MCF 10A (cell line): ENCODE results near the gene AGAP1. TPM values are rescaled to one million over a fixed set of nuclear protein-coding genes. Genes with fewer than 3 reads are reported as not detected.

Experiments used
- BruUV-seq: library from RNA; stranded (reverse); fragments of 400-500 nt; replicated peaks from 2 replicates; lab custom pipeline; 2021; lab: Mats Ljungman, UMichigan
- CTCF ChIA-PET: fragments of 300-600 bp; sonication (Branson Sonifier 250); formaldehyde crosslinking; extraction: SDS; loops from one replicate; lab custom pipeline; 2021; ENCODE audit warnings: antibody characterized with exemption, inconsistent platforms; lab: Yijun Ruan, JAX
- POLR2A ChIA-PET: fragments of 300-600, 350-650 bp; sonication (Branson Sonifier 250); formaldehyde crosslinking; extraction: SDS; loops from one replicate; lab custom pipeline; 2020; ENCODE audit warnings: antibody characterized with exemption, inconsistent platforms; lab: Yijun Ruan, JAX
- DNase-seq: peaks from one replicate; pipeline ENCODE4 v3.0.0-alpha.2; 2018; ENCODE audit not compliant: unreplicated experiment
- H3K27ac Mint-ChIP-seq: one replicate; pipeline ENCODE4 v1.8.0; 2022; ENCODE audit warnings: mild to moderate bottlenecking, low read depth, mixed read lengths; ENCODE audit not compliant: unreplicated experiment
- H3K27me3 Mint-ChIP-seq: one replicate; pipeline ENCODE4 v1.8.0; 2022; ENCODE audit warnings: mixed read lengths; ENCODE audit not compliant: insufficient read depth, unreplicated experiment
- H3K36me3 Mint-ChIP-seq: one replicate; pipeline ENCODE4 v1.8.0; 2022; ENCODE audit warnings: mild to moderate bottlenecking, moderate library complexity, mixed read lengths; ENCODE audit not compliant: insufficient read depth, unreplicated experiment
- H3K4me1 Mint-ChIP-seq: one replicate; pipeline ENCODE4 v1.8.0; 2022; ENCODE audit warnings: mixed read lengths; ENCODE audit not compliant: insufficient read depth, unreplicated experiment
- H3K4me3 Mint-ChIP-seq: one replicate; pipeline ENCODE4 v1.8.0; 2022; ENCODE audit warnings: mild to moderate bottlenecking, moderate library complexity, mixed read lengths; ENCODE audit not compliant: unreplicated experiment
- H3K9me3 Mint-ChIP-seq: one replicate; pipeline ENCODE4 v1.8.0; 2022; ENCODE audit warnings: mixed read lengths; ENCODE audit not compliant: unreplicated experiment
- intact Hi-C: fragments of 100-400 bp; cut with micrococcal nuclease; formaldehyde crosslinking; loops from 2 replicates; pipeline ENCODE4 v1.14.1; 2022
- total RNA-seq: library from RNA; stranded (reverse); gene quantifications from 2 replicates; pipeline ENCODE4 v1.2.3, GENCODE V29; 2022
- TF ChIP-seq, protein P1 (sequence below): fragments of 200-600 bp; IDR thresholded peaks from one replicate; pipeline ENCODE4 v1.8.0; 2022; ENCODE audit warnings: antibody characterized with exemption, mild to moderate bottlenecking; ENCODE audit not compliant: unreplicated experiment

AGAP1 gene
- total RNA-seq, 1 experiment from 2014 or later, result 41.3 TPM

DNA sequence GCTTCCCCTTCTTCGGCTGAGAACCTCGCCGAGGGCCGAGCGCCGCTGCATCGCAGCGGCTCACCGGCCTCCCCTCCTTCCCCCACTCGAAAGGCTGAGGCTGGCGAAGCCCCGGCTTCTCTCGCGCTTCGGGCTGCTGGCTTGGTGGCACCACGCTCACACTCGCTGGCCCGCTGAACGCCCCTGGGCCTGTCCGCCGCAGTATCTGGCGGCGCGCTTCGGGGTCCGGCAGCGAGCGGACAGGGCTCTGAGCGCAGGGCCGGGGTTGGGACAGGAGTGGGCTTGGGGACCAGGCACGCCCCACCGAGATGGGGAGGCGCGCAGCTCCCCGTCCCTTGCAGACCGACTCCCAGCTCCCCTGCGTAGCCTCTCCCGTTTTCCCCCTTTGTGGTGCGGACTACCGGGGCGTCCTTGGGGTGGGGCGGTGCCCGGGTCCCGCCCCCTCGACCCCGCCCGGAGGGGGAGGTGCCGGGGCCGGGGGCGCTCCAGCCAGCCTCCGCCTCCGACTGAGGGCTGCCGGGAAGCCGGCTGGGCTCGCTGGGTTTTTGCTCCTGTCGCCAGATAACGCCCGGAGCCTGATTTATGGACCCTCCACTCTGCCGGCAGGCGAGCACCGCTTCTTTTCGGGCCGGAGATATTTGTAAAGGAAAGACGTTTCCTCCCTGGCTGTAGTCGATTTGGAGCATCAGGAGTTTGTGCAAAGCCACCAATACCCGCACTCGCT lies 670.5 kb downstream of the AGAP1 start:
- H3K27me3 Mint-ChIP-seq, result peaks cover 18% of the 10 kb centered on the region
- no TSS peak for BruUV-seq
- H3K9me3 Mint-ChIP-seq, result no peaks in the 10 kb centered on the region
- TF ChIP-seq, protein P1, sequence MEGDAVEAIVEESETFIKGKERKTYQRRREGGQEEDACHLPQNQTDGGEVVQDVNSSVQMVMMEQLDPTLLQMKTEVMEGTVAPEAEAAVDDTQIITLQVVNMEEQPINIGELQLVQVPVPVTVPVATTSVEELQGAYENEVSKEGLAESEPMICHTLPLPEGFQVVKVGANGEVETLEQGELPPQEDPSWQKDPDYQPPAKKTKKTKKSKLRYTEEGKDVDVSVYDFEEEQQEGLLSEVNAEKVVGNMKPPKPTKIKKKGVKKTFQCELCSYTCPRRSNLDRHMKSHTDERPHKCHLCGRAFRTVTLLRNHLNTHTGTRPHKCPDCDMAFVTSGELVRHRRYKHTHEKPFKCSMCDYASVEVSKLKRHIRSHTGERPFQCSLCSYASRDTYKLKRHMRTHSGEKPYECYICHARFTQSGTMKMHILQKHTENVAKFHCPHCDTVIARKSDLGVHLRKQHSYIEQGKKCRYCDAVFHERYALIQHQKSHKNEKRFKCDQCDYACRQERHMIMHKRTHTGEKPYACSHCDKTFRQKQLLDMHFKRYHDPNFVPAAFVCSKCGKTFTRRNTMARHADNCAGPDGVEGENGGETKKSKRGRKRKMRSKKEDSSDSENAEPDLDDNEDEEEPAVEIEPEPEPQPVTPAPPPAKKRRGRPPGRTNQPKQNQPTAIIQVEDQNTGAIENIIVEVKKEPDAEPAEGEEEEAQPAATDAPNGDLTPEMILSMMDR, result no peak
- intact Hi-C loops, result no loop called here
- DNase-seq, result no peak
- H3K4me3 Mint-ChIP-seq, result no peak overlapping the region
- CTCF ChIA-PET, result no interaction called here
- POLR2A ChIA-PET, result no interaction called here
- H3K4me1 Mint-ChIP-seq, result peaks cover 6% of the 10 kb centered on the region
- H3K36me3 Mint-ChIP-seq, result peaks cover 6% of the 10 kb centered on the region
- no peak overlapping the region for H3K27ac Mint-ChIP-seq

DNA sequence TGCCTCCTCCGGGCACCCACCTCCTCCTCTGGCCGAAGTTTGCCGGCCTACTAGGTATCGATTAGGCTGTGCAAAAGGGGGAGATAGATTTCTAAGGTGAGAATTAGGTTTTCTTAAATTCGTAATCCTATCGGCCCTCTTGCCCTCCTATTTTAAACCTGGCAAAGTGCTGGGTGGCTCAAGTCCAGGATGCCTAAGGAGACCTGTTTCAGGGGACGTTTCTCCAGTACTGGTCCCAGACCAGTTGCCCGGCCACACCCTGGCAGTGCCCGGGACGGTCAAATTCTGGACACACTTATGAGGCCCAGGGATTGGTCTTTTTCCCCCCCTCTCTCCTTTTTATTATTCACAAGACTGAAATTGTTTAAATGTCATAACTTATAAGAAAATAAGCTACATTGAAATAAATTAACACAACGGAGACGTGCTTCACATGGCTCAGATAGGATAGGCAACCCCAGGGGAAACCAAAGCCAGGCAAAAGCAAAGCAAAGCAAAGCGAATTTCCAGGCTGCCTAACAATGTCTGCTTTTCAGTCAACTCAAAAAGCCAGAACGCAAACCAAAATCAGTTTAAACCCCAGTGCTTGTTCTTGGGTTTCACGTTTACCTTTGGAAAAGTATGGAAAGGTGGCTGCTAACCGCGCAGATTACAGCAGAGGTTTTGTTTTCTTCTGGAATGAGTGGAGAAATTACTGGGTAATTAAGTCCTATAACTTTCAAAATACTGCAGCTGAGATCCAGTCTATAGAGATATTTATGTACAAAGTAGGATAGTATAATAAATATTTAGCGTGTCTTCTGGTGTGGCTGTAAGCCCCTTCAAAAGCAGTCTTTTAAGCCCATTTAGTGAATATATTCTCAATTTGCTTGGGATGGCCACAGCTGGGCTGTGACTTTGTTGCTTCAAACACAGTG lies 671.3 kb downstream of the AGAP1 start:
- Mint-ChIP-seq H3K36me3 (peaks cover 6% of the 10 kb centered on the region), H3K27me3 (peaks cover 26% of the 10 kb centered on the region), H3K4me3 (no peak overlapping the region), H3K9me3 (no peaks in the 10 kb centered on the region), H3K4me1 (peaks cover 6% of the 10 kb centered on the region), H3K27ac (no peak overlapping the region)
- ChIA-PET POLR2A (interaction anchor here (1.1 kb wide), 1 partner anchor 399 kb away, joined by 3 read pairs; no protein-coding TSS in a partner anchor), CTCF (interaction anchor here (0.7 to 1.4 kb wide), 2 partner anchors 13 to 386 kb away, joined by 3 read pairs; no protein-coding TSS in a partner anchor)
- intact Hi-C loops, result no loop called here
- TF ChIP-seq, protein P1, result no peak
- DNase-seq, result no peak
- no TSS peak for BruUV-seq

DNA sequence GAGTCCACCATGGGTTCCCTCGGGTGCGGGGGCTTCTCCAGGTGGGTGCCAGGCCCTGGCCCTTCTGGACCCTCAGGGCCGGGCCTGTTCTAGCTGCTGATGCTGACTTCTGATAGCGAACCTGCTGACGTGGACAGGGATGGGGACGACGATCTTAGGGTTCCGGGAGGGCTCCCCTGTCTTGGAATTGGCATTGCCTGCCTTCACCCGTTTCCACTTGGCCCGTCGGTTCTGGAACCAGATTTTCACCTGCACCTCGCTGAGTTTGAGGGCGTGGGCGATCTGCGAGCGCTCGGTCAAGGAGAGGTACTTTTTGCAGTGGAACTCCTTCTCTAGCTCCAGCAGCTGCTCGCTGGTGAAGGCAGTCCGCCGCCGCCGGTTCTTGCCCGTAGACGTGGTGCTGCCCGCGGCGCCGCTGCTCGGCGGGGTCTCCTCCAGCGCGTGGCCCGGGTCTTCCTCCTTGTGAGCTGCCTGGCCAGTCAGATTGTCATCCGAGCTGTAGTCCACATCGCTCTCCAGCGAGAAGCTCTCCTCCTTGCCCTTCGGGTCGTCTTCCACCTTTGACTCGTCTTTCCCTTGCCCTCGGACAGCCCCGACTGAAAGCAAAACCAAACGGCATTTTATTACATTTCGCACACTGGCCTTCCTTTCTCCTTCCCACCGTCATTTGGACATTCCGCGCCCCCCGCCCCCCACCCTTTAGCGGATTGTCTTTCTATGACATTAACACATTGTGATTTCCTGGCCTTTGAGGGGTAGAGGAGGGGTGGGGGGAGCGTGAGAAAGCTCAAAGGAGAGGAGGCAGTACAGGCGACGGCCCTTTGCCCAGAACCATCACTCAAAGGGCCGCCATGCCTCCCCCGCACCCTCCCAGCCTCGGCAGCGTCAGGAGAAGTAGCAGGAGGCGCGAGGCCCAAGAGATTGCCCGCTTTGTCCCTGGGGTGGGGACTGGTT lies 672.3 kb downstream of the AGAP1 start:
- H3K4me1 Mint-ChIP-seq, result peaks cover 6% of the 10 kb centered on the region
- no TSS peak for BruUV-seq
- no peak for DNase-seq
- intact Hi-C loops, result no loop called here
- no peak overlapping the region for H3K4me3 Mint-ChIP-seq
- POLR2A ChIA-PET, result interaction anchor here (1.1 kb wide), 1 partner anchor 400 kb away, joined by 3 read pairs; no protein-coding TSS in a partner anchor
- TF ChIP-seq, protein P1, result no peak
- no peaks in the 10 kb centered on the region for H3K9me3 Mint-ChIP-seq
- H3K36me3 Mint-ChIP-seq, result peaks cover 6% of the 10 kb centered on the region
- CTCF ChIA-PET, result interaction anchor here (1.4 kb wide), 1 partner anchor 387 kb away, joined by 3 read pairs; no protein-coding TSS in a partner anchor
- no peak overlapping the region for H3K27ac Mint-ChIP-seq
- peaks cover 35% of the 10 kb centered on the region for H3K27me3 Mint-ChIP-seq
